IgD-negative memory B cell (primary cell): Measurements from ENCODE around the gene GALNT18. TPM values are rescaled to one million over a fixed set of nuclear protein-coding genes. Genes with fewer than 3 reads are reported as not detected.

Experiments
- H3K27ac Mint-ChIP-seq, 3 donors: one replicate each; pipeline ENCODE4 v1.8.0; 2020 to 2022; ENCODE audit warnings: mild to moderate bottlenecking in 3 of 3, mixed read lengths in 3 of 3, moderate library complexity in 1 of 3
- H3K27me3 Mint-ChIP-seq: one replicate; pipeline ENCODE4 v1.8.0; 2021; ENCODE audit warnings: mixed read lengths
- H3K36me3 Mint-ChIP-seq: one replicate; pipeline ENCODE4 v1.8.0; 2020; ENCODE audit warnings: mild to moderate bottlenecking, mixed read lengths
- H3K4me1 Mint-ChIP-seq, 3 donors: one replicate each; pipeline ENCODE4 v1.8.0; 2020 to 2022; ENCODE audit warnings: mixed read lengths in 3 of 3, mild to moderate bottlenecking in 1 of 3
- H3K4me3 Mint-ChIP-seq, 4 donors: one replicate each; pipeline ENCODE4 v1.8.0; 2020 to 2022; ENCODE audit warnings: mild to moderate bottlenecking in 4 of 4, mixed read lengths in 4 of 4, moderate library complexity in 3 of 4
- H3K9me3 Mint-ChIP-seq, 3 donors: one replicate each; pipeline ENCODE4 v1.8.0; 2020 to 2021; ENCODE audit warnings: mixed read lengths in 3 of 3, mild to moderate bottlenecking in 1 of 3
- polyA plus RNA-seq: library from polyadenylated mRNA; unstranded; fragments of 300-500 nt; fragmentation: Illumina TruSeq; gene quantifications from one replicate; pipeline ENCODE4 v1.2.3, GENCODE V29; 2021

The GALNT18 gene
- polyA plus RNA-seq, 1 donor from 2014 or later = not detected

DNA sequence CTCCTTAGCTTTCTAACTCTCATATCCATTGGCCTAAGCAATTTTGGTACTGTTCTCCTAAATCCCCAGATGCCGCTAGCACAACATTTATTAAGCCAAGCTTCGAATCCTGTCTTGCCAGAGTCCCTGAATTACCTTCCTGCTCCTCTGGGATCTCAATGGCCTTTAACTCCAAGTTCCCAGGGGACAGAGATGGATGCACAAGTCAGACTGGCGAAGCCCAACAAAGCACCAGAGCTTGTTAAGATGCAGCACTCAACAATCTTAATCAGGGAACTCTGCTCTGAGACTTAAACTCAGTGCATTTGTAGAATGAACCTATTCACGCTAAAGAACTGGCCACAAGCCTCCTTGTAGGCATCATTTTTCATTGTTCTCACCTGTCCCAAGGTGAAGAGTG lies 9.4 kb downstream of the GALNT18 start:
- peaks cover 0 to 2% (median 0%) of the 10 kb centered on the region in 3 donors for H3K9me3 Mint-ChIP-seq
- no peaks in the 10 kb centered on the region for H3K36me3 Mint-ChIP-seq
- H3K4me3 Mint-ChIP-seq = no peak overlapping the region
- peaks cover 15% of the 10 kb centered on the region for H3K27me3 Mint-ChIP-seq
- peaks cover 0 to 6% (median 0%) of the 10 kb centered on the region in 3 donors for H3K4me1 Mint-ChIP-seq
- no peak overlapping the region for H3K27ac Mint-ChIP-seq

DNA sequence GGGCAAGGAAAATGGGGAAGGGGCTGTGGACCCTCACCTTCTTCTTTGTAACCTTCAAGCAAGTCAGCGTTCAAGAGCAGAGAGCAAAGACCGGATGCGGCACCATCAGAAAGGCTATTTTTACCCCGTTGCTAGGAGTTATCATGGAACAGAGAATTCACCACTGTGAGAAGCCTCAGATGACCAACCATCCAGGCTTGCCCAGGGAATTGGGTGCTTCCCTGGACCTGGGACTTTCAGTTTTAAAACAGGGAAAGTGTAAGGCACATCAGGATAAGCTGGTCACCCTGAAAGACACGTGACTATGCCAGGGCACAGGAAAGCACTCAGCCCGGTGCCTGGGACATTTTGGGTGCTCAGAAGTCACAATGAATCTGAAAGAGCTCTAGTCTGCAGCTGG lies 10.4 kb downstream of the GALNT18 start:
- Mint-ChIP-seq H3K4me1 (peaks cover 0 to 6% (median 0%) of the 10 kb centered on the region in 3 donors), H3K27me3 (peaks cover 15% of the 10 kb centered on the region), H3K9me3 (no peaks in the 10 kb centered on the region), H3K4me3 (no peak overlapping the region), H3K27ac (no peak overlapping the region), H3K36me3 (no peaks in the 10 kb centered on the region)

DNA sequence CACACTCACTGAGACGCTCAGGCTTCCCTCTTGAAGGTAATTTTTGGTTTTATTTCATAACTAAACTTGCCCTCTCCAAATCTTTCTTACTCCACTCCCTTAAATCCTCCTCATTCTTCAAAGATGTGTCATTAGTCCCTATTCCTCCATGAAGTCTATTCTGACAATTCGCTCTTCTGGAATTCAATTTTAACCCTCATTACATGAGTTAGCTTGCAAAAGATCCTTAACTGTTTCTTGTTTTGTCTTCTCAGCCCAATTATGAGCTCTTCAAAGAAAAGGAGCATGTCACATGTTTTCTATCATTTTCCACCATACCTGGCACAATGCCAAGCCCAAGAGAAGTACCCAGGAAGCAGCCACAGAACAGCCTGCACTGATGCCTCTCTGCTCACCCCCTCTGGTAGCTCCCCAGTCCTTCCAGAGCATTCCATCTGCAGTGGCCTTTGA lies 13.0 kb downstream of the GALNT18 start:
- H3K27ac Mint-ChIP-seq = no peak overlapping the region
- H3K4me1 Mint-ChIP-seq = peaks cover 0 to 4% (median 0%) of the 10 kb centered on the region in 3 donors
- H3K9me3 Mint-ChIP-seq = no peaks in the 10 kb centered on the region
- no peaks in the 10 kb centered on the region for H3K36me3 Mint-ChIP-seq
- H3K27me3 Mint-ChIP-seq = peaks cover 14% of the 10 kb centered on the region
- H3K4me3 Mint-ChIP-seq = no peak overlapping the region

DNA sequence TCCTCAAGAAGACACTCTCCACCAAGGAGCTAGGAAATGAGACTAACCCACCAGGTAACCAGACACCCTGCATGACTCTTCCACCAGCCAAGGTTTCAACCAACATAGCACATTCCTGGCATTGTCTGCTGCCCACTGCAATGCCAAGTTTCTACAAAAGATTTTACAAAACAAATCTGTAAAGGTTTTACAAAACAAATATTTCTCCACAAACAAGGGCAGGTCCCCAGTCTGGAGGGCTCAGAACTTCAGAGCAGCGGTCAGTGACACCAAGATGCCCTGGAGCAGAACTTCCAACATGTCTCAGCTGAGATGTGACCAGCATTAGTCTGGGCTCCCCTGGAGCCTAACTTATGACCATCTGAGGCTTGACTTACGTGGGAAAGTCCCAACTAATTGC lies 14.0 kb downstream of the GALNT18 start:
- H3K4me1 Mint-ChIP-seq = peaks cover 0 to 4% (median 0%) of the 10 kb centered on the region in 3 donors
- H3K36me3 Mint-ChIP-seq = no peaks in the 10 kb centered on the region
- H3K27ac Mint-ChIP-seq = no peak overlapping the region
- no peak overlapping the region for H3K4me3 Mint-ChIP-seq
- H3K9me3 Mint-ChIP-seq = peaks cover 0 to 1% (median 0%) of the 10 kb centered on the region in 3 donors
- H3K27me3 Mint-ChIP-seq = peaks cover 8% of the 10 kb centered on the region

DNA sequence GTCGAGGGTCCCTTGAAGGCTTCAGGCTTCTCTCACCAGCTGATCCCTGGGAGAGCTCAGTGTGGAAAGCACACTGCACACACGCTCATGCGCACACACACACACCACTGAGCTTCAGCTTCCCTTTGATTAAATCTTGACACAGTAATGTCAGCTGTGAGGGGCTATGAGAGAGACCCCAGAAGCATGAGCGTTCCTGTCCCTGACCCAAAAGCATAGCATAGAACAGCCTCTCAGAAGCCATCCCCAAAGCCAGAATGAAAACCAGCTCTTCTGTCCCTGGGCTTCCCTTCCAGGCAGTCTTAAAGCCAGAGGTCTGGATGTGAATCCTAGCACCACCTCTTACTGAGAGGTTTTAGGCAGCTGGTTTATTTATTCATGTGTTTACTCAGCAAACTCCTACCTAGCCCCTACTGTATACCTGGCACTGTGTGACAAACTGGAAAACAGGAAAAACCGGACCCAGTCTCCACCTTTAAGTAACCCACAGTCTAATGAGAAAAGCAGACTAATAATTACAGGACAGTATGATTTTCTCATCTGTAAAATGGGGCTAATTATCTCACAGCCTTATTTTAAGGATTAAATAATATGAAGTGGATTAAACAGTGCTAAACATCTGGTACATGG lies 15.9 kb downstream of the GALNT18 start:
- H3K27me3 Mint-ChIP-seq = peaks cover 12% of the 10 kb centered on the region
- H3K36me3 Mint-ChIP-seq = no peaks in the 10 kb centered on the region
- peaks cover 0 to 4% (median 0%) of the 10 kb centered on the region in 3 donors for H3K4me1 Mint-ChIP-seq
- no peak overlapping the region for H3K27ac Mint-ChIP-seq
- H3K4me3 Mint-ChIP-seq = no peak overlapping the region
- H3K9me3 Mint-ChIP-seq = peaks cover 0 to 5% (median 3%) of the 10 kb centered on the region in 3 donors

DNA sequence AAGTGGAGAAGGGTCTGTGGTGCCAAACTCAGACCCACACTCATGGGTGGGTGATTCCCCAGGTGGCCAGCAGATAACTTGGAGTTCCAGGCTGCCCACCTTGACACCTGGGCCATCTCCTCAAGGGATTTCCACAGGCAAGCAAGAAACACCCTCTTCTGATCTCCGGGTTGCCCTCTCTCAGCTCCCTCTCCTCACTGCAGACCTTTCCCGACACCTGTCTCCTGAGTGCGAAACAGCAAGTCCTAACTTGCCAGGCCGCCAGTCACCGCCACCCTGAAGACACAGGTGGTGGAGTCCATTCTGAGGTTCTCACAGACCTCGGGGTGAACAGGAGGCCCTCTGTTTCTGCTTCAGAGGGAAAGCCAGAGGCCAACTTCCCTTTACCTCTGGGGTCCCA lies 16.6 kb downstream of the GALNT18 start:
- peaks cover 0 to 4% (median 0%) of the 10 kb centered on the region in 3 donors for H3K4me1 Mint-ChIP-seq
- H3K9me3 Mint-ChIP-seq = peaks cover 0 to 5% (median 5%) of the 10 kb centered on the region in 3 donors
- peaks cover 12% of the 10 kb centered on the region for H3K27me3 Mint-ChIP-seq
- H3K4me3 Mint-ChIP-seq = no peak overlapping the region
- no peak overlapping the region for H3K27ac Mint-ChIP-seq
- H3K36me3 Mint-ChIP-seq = peaks cover 4% of the 10 kb centered on the region

DNA sequence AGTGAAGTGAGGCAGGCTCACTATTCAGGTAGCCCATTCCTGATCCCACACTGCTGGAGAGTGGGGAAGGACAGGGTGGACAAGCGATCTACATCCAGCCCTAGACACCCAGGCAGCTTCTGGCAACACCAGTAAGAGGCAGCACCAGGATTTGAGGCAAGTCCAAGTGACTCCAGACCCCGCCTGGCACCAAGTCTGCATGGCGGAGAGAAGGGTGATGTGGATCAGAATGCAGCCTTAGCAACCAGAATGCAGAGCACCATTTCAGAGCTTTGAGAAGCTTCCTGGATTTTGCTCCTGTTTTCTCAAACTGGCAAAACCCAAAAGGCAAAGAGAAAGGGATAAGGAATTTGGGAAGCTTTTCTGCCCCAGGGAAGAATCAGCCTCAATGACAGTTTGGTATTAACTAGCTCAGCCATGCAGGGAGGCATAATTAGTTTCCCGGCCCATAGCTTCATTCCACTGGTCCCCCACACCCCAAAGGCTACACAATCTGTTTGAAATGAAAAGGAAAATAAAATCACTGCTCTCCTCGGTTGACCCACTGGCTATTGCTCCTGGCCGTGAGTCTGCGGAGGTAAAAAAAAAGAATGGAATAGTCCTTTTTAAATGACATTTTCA lies 17.3 kb downstream of the GALNT18 start:
- peaks cover 4% of the 10 kb centered on the region for H3K36me3 Mint-ChIP-seq
- no peak overlapping the region for H3K27ac Mint-ChIP-seq
- peaks cover 11% of the 10 kb centered on the region for H3K27me3 Mint-ChIP-seq
- H3K4me3 Mint-ChIP-seq = no peak overlapping the region
- H3K9me3 Mint-ChIP-seq = peaks cover 0 to 5% (median 5%) of the 10 kb centered on the region in 3 donors
- peaks cover 0 to 3% (median 0%) of the 10 kb centered on the region in 3 donors for H3K4me1 Mint-ChIP-seq

DNA sequence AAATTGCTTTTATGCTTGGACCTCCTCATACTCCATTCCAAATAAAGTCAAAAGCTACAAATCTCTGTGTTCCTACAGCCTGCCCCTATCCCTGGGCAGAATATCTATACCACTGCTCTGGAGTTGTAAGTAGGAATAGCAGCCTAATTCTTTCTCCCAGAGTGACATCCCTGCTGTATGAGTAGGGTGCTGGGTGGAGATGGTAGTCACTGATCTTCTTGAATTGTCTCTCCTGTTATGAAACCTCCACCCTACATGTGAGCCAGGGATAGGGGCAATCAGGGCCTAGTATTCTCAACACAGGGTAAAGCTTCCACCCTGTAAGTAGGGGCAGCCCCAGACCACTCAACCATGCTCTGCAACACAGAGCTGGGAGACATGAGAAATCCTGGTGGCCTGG lies 19.8 kb downstream of the GALNT18 start:
- H3K4me1 Mint-ChIP-seq = no peaks in the 10 kb centered on the region
- peaks cover 4% of the 10 kb centered on the region for H3K36me3 Mint-ChIP-seq
- no peak overlapping the region for H3K4me3 Mint-ChIP-seq
- H3K27ac Mint-ChIP-seq = no peak overlapping the region
- peaks cover 0 to 5% (median 5%) of the 10 kb centered on the region in 3 donors for H3K9me3 Mint-ChIP-seq
- H3K27me3 Mint-ChIP-seq = peaks cover 4% of the 10 kb centered on the region

DNA sequence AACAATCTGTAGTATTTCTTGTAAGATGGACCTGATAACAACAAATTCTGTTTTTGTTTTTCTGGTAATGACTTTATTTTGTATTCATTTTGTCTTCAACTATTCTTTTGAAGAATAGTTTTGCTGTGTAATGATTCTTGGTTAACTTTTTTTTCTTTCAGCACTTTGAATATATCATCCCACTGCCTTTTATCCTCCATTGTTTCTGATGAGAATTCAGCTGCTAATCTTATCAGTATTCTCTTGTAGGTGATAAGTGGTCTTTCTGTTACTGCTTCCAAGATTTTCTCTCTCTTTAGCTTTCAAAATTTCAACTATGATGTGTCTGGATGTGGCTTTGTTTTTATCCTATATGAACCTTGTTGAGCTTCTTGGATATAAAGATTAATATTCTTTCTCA lies 21.5 kb downstream of the GALNT18 start:
- Mint-ChIP-seq H3K9me3 (peaks cover 0 to 5% (median 5%) of the 10 kb centered on the region in 3 donors), H3K4me3 (no peak overlapping the region), H3K27ac (no peak overlapping the region), H3K27me3 (peaks cover 4% of the 10 kb centered on the region), H3K4me1 (no peaks in the 10 kb centered on the region), H3K36me3 (peaks cover 4% of the 10 kb centered on the region)

DNA sequence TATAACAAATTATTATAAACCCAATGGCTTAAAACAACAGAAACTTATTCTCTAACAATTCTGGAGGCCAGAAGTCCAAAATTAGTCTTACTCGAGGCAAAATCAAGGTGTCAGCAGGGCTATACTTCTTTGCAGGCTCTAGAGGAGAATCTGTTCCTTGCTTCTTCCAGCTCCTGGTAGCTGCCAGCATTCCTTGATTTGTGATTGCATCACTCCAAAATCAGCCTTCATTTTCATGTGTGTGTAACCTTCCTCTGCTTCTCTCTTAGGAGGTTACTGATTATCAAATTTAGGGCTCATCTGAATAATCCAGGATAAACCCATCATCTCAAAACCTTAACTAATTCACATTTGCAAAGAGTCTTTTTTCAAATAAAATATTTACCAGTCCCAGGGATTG lies 23.6 kb downstream of the GALNT18 start:
- peaks cover 4% of the 10 kb centered on the region for H3K36me3 Mint-ChIP-seq
- H3K4me3 Mint-ChIP-seq = no peak overlapping the region
- H3K9me3 Mint-ChIP-seq = peaks cover 0 to 5% (median 4%) of the 10 kb centered on the region in 3 donors
- peaks cover 4% of the 10 kb centered on the region for H3K27me3 Mint-ChIP-seq
- no peak overlapping the region for H3K27ac Mint-ChIP-seq
- no peaks in the 10 kb centered on the region for H3K4me1 Mint-ChIP-seq

DNA sequence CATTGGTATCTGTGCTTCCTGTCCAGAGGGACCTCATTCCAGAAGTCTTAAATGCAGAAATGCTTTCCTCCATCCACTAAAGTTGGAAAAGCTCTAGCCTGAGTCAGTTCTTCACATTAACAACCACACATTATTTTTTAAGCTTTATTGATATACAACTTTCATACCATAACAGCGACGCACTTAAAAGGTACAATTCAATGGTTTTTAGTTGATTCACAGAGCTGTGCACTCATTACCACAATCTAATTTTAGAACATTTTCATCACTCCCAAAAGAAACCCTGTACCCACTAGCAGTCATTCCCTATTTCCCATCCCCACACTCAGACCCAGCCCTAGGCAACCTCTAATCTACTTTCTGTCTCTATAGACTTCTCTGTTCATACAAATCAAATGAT lies 27.6 kb downstream of the GALNT18 start:
- Mint-ChIP-seq H3K4me1 (no peaks in the 10 kb centered on the region), H3K9me3 (no peaks in the 10 kb centered on the region), H3K4me3 (no peak overlapping the region), H3K27ac (no peak overlapping the region), H3K27me3 (no peaks in the 10 kb centered on the region), H3K36me3 (no peaks in the 10 kb centered on the region)

DNA sequence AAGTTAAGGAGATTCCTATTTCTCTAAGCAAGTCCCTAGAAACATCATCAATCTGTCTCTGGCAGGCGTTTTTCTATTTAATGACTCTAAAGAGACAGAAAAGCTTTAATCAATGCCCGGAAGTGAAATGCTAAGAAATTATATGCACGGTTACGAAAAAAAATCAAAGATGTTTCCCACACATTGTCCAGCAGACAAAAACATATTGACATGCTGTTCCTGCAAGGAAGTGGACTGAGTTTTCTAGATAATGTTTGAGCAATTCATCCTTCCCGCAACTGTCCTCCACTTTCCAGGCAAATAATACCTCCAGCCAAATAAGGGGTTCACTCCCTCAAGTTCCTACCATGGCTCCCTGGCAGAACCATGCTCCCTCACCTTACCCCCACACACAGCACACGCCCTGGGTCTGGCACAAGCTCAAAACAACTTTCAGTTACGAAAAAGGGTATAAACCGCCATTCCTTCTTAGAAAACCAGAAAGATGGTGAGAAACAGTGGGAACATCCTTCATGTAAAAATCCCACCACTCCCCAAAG lies 29.6 kb downstream of the GALNT18 start:
- Mint-ChIP-seq H3K27ac (no peak overlapping the region), H3K4me1 (no peaks in the 10 kb centered on the region), H3K4me3 (no peak overlapping the region), H3K36me3 (no peaks in the 10 kb centered on the region), H3K9me3 (no peaks in the 10 kb centered on the region), H3K27me3 (no peaks in the 10 kb centered on the region)

DNA sequence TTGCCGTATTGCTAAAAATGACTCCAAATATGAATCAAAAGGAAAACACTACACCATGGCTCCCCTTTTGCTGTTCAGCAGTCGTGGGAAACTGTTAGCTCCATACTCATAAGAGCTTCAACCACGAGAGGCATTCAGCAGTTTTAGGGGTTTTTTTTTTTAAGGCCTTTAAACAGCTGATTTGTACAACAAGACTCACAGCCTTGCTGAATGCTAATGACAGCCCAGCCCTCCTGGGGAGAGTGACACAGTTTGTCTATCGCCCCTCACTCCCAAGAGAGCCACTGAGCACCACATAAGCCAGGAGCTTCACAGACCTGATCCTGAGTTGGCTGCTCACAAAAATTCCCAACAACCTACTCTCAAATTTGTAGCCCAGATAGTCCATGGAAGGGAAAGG lies 32.4 kb downstream of the GALNT18 start:
- no peaks in the 10 kb centered on the region for H3K36me3 Mint-ChIP-seq
- no peaks in the 10 kb centered on the region for H3K4me1 Mint-ChIP-seq
- H3K4me3 Mint-ChIP-seq = no peak overlapping the region
- no peaks in the 10 kb centered on the region for H3K9me3 Mint-ChIP-seq
- H3K27me3 Mint-ChIP-seq = no peaks in the 10 kb centered on the region
- H3K27ac Mint-ChIP-seq = no peak overlapping the region

DNA sequence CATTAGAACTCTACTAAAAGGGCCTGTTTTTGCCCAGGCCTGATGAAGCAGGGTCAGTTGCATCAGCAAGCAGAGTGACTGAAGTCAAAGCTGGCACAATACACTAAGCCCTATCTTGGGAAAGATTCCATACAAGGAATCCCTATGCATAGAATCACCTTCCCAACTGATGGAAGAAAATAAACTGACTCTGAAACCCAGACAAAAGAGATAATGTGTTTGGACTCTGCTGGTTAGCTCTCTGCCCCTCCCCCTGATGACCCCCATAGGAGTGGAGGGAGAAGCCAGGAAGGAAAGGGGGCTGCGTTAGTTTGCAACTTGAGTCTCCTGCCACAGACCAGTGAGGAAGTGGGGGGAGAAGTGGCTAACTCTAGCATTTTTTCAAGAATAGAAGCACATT lies 32.9 kb downstream of the GALNT18 start:
- Mint-ChIP-seq H3K4me1 (no peaks in the 10 kb centered on the region), H3K27ac (no peak overlapping the region), H3K4me3 (no peak overlapping the region), H3K9me3 (no peaks in the 10 kb centered on the region), H3K36me3 (no peaks in the 10 kb centered on the region), H3K27me3 (no peaks in the 10 kb centered on the region)

DNA sequence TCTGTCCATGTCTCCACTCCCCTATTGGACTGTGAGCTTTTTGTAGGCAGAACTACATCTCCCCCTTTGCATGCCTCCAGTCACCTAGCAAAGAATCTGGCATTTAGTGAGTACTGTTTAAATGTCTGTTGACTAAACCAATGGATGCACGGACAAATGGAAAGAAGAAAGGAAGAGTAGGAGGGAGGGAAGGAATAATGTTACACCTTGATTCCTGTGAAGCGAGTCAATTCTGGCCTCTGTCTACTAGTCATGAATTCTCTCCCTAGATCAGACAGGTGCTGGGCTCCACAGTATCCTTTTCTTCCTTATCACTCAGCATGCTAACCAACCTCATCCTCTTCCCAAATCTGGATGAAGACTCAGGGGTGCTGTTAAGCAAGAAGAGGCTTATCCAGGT lies 33.6 kb downstream of the GALNT18 start:
- Mint-ChIP-seq H3K4me1 (no peaks in the 10 kb centered on the region), H3K9me3 (no peaks in the 10 kb centered on the region), H3K27ac (no peak overlapping the region), H3K4me3 (no peak overlapping the region), H3K27me3 (no peaks in the 10 kb centered on the region), H3K36me3 (no peaks in the 10 kb centered on the region)

DNA sequence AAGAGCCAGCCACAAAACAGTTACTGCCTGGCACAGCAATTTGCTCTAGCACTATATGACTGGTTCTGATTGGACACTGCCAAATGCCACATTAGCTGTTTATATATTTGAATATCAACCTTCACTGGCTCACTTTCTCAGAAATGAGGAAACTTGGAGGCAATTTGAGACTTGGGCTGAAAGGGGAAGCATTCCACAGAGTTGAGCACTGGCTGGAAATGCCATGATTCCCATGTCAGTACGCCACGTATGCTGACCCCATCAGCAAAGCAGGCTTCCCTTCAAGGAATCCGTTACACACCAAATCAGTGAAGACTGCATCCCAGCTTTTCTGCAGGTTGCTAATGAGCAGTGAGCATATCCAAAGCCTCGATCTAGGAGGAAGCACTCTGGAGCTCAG lies 34.7 kb downstream of the GALNT18 start:
- Mint-ChIP-seq H3K9me3 (no peaks in the 10 kb centered on the region), H3K27me3 (no peaks in the 10 kb centered on the region), H3K36me3 (no peaks in the 10 kb centered on the region), H3K4me3 (no peak overlapping the region), H3K4me1 (no peaks in the 10 kb centered on the region), H3K27ac (no peak overlapping the region)
